Astrocyte (in vitro differentiated cells and primary cell): ENCODE measurements around the gene AQP11.

ENCODE experiments used
- CTCF ChIP-seq: IDR thresholded peaks from 2 replicates; pipeline ENCODE4 v1.5.1; 2011; ENCODE audit warnings: low read depth, mild to moderate bottlenecking, inconsistent platforms, low read length, moderate library complexity; ENCODE audit not compliant: insufficient read depth
- EZH2 ChIP-seq: IDR thresholded peaks from 2 replicates; pipeline ENCODE4 v1.6.1; 2012; ENCODE audit warnings: mild to moderate bottlenecking, low read length, inconsistent platforms; ENCODE audit not compliant: insufficient read depth

- TF ChIP-seq CTCF (no peak), EZH2 (no peak)
Observed at GRCh38 chr11:77548552-77549445, 41.0 kb upstream of the AQP11 start.
